ENCODE data around the gene RNLS. TPM values are rescaled to one million over a fixed set of nuclear protein-coding genes. Genes with fewer than 3 reads are reported as not detected.

Gene RNLS
- total RNA-seq, 1 donor from 2014 or later: 7.1 TPM

DNA sequence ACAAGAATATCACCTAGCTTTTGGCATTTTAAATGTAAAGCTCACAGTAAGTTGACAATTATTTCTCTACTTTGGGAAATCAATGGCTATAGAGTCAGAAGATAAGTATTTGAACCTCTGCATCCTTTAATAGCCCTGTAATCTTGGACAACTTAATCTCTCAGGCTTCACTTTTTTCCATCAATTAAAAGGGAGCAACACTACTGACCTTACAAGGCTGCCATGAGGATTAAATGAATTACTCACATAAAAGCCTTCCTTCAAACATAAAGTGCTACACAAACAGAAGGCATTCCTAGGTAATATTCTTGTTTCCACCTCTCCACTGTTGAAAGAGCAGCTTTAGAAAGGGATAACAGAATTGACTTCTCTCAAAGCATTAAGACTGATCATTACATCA is 266.0 kb downstream of the RNLS start:
- DNase-seq (ENCODE audit: low read depth): no peak
- TF ChIP-seq, protein P1, sequence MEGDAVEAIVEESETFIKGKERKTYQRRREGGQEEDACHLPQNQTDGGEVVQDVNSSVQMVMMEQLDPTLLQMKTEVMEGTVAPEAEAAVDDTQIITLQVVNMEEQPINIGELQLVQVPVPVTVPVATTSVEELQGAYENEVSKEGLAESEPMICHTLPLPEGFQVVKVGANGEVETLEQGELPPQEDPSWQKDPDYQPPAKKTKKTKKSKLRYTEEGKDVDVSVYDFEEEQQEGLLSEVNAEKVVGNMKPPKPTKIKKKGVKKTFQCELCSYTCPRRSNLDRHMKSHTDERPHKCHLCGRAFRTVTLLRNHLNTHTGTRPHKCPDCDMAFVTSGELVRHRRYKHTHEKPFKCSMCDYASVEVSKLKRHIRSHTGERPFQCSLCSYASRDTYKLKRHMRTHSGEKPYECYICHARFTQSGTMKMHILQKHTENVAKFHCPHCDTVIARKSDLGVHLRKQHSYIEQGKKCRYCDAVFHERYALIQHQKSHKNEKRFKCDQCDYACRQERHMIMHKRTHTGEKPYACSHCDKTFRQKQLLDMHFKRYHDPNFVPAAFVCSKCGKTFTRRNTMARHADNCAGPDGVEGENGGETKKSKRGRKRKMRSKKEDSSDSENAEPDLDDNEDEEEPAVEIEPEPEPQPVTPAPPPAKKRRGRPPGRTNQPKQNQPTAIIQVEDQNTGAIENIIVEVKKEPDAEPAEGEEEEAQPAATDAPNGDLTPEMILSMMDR (conservative IDR thresholded peaks at IDR 0.05; ENCODE audit: low read depth, low read length): no peak
- no peak overlapping the region for H3K4me3 ChIP-seq (ENCODE audit: low read depth, low read length)

DNA sequence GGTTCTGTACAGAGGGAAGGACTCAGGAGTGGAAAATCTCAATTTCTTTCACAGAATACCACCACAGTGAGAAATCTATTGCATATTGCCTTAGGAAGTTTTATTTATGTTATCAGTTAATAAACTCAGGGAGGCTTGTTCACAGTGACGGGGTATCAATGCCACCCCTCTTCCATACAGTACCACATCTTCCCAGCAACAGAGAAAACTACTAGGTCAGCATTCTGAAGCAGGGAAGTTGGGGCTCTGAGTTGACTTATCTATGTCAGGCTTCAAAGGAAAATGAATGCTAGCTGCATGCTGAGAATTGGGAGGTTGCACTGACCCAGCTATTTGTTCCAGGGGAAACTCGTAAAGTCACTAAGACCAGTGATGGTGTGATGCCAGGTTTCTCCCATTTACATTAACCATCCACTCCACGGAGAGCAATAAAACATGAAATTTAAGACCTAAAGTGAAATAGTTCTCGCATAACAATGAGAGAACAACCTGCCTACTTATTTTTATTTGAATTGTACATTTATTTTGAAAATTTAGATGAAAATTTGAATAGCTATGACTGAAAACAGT is 266.7 kb downstream of the RNLS start:
- no peak for DNase-seq (ENCODE audit: low read depth)
- H3K4me3 ChIP-seq (ENCODE audit: low read depth, low read length): no peak overlapping the region
- TF ChIP-seq, protein P1 (conservative IDR thresholded peaks at IDR 0.05; ENCODE audit: low read depth, low read length): no peak

DNA sequence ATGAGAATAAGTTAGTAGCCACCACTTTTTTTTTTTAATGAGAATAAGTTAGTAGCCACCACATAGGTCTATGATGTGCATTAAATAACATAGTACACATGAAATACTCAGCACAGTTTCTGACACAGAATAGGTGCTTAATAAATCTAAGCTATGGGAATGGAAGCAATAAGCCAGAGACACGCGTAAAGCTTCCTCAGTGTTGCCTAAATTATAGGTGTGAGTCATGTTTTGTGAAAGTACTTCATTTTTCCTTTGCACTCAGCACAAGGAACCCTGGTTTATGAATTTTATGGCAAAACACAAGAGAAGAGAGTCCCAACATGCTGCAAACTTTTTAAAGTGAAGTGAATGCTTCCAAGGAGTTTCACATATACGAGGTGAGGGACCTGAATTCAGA is 267.4 kb downstream of the RNLS start:
- H3K4me3 ChIP-seq (ENCODE audit: low read depth, low read length): no peak overlapping the region
- TF ChIP-seq, protein P1 (conservative IDR thresholded peaks at IDR 0.05; ENCODE audit: low read depth, low read length): no peak
- no peak for DNase-seq (ENCODE audit: low read depth)

DNA sequence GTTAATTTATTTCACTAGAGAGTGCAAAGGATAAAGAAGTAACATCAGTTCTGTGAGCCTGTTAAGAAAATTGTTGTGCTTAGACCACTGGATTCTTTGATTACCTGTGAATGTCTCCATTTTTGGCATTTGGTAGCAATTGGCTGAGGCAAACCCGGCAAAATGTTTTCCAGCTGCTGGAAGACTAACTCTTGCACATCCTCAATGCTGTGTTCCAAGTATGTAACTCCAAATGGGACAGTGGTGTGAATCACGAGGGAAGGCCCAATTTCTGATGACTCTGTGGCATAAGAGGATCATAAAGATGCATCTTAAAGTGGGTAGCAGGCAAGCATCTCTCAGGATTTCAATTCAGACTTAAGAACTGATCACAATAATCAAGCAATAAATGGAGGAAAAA is 268.8 kb downstream of the RNLS start:
- TF ChIP-seq, protein P1 (conservative IDR thresholded peaks at IDR 0.05; ENCODE audit: low read depth, low read length): no peak
- no peak overlapping the region for H3K4me3 ChIP-seq (ENCODE audit: low read depth, low read length)
- DNase-seq (ENCODE audit: low read depth): no peak

DNA sequence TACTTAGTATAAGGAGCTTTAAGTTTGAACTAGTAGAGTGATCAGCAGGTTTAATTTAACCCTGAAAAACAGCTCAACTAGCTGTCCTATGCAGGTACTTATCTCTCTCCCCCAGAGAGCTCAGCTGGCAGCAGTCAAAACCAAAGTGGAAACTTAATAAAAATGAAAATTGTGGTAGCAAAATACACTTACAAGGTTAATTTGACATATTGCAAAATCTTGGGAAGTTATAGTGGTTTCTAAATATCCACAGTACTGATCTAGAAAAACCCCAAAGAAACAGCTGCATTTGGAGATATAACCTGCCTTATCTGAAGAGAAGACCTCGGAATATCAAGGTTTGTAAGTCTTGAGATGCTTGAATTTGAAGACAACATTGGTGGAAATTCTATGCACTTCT is 269.2 kb downstream of the RNLS start:
- TF ChIP-seq, protein P1 (conservative IDR thresholded peaks at IDR 0.05; ENCODE audit: low read depth, low read length): no peak
- H3K4me3 ChIP-seq (ENCODE audit: low read depth, low read length): no peak overlapping the region
- no peak for DNase-seq (ENCODE audit: low read depth)

DNA sequence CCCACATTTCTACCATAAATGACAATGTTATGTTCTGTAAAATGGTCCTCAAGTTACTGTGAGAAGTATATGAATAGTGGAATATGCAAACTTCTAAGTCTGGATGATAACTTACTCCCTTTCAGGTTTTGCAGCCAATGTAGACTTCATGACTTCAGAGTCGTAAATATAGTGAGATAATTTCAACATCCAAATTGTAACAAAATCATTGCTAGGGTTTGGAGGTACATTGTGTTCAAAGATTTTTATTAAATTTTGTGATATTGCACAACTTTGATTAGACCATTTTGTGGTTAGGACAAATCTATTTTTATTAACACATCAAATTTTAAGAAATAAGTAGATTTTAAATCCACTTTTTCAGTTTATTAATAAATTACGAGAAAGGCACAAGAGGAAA is 270.3 kb downstream of the RNLS start:
- TF ChIP-seq, protein P1 (conservative IDR thresholded peaks at IDR 0.05; ENCODE audit: low read depth, low read length): no peak
- no peak for DNase-seq (ENCODE audit: low read depth)
- H3K4me3 ChIP-seq (ENCODE audit: low read depth, low read length): no peak overlapping the region

DNA sequence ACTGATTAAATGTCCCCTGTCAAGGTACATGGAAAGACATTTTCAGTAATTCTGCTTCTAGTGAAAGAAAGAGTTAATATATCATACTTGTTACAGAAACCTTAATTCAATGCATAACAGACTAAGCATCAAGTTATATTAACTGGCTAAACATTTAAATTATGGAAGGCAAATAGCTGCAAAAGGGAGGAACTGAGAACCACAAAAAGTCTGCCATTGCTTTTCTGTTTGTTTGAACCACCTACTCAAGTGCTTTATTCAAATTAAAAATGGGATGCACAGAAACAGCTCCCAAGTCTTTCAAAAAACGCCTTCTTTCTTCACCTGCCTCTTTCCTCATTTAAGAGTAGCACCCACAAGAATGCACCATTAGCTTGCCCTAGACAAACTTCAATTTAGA is 271.9 kb downstream of the RNLS start:
- no peak for DNase-seq (ENCODE audit: low read depth)
- no peak overlapping the region for H3K4me3 ChIP-seq (ENCODE audit: low read depth, low read length)
- TF ChIP-seq, protein P1 (conservative IDR thresholded peaks at IDR 0.05; ENCODE audit: low read depth, low read length): no peak

Data from epithelial cell of proximal tubule (primary cell).